K562 (cell line): ENCODE data around the gene CHML. TPM values are rescaled to one million over a fixed set of nuclear protein-coding genes. Genes with fewer than 3 reads are reported as not detected.

Experiments used
- ATAC-seq: fragments of 200-7000 bp; cut with Tn5 transposase; 3 replicates; pipeline ENCODE4 v1.9.1; 2020; ENCODE audit warnings: moderate library complexity
- BruUV-seq: library from RNA; stranded (reverse); fragments of 400-500 nt; replicated peaks from 2 replicates; lab custom pipeline; 2021; lab: Mats Ljungman, UMichigan
- CTCF ChIA-PET: fragments of 300-600 bp; formaldehyde crosslinking; extraction: SDS; loops from one replicate; lab custom pipeline; 2021; ENCODE audit warnings: low intra/inter-chr PET ratio; lab: Yijun Ruan, JAX
- POLR2A ChIA-PET: fragments of 300-600, 350-650 bp; sonication (Branson Sonifier 250); formaldehyde crosslinking; extraction: SDS; loops from one replicate; lab custom pipeline; 2021; ENCODE audit warnings: antibody characterized with exemption, inconsistent platforms; lab: Yijun Ruan, JAX
- DNase-seq, 4 experiments: peaks; one replicate each; pipeline versions ENCODE4 v3.0.0 to v3.0.0-alpha.2; 2011 to 2018; ENCODE audit warnings: low spot score in 3 of 4, mixed read lengths in 3 of 4; ENCODE audit errors: extremely low read depth in 1 of 4
- FAIRE-seq: peaks from 2 replicates; lab custom pipeline; 2011; peaks lifted over from hg19 to GRCh38; lab: Jason Lieb, UNC
- H2AFZ ChIP-seq: 2 replicates; pipeline ENCODE4 v1.6.0; 2011; ENCODE audit warnings: low read depth, low read length, control low read depth, inconsistent platforms
- H3K27ac ChIP-seq: fragments of 200-600 bp; 3 replicates; pipeline ENCODE4 v1.8.0; 2011; ENCODE audit warnings: low read depth, mild to moderate bottlenecking, control low read depth, inconsistent platforms, low read length, moderate library complexity, mixed read lengths; ENCODE audit errors: extremely low read depth
- H3K27me3 ChIP-seq, 2 experiments: fragments of 300-600 bp in 1 of 2; 2 replicates in 1 of 2; 3 replicates in 1 of 2; pipeline versions ENCODE4 v1.6.0 to v1.8.0; 2011; ENCODE audit warnings: inconsistent platforms in 2 of 2, low read length in 2 of 2, mild to moderate bottlenecking in 1 of 2, mixed read lengths in 1 of 2, moderate library complexity in 1 of 2; ENCODE audit not compliant: control insufficient read depth in 2 of 2, insufficient read depth in 2 of 2
- H3K36me3 ChIP-seq: fragments of 300-600 bp; 3 replicates; pipeline ENCODE4 v1.8.0; 2011; ENCODE audit warnings: mild to moderate bottlenecking, low read length, inconsistent platforms; ENCODE audit not compliant: control insufficient read depth, insufficient read depth
- H3K4me1 ChIP-seq, 2 experiments: fragments of 200-600 bp in 1 of 2; replicated peaks in 1 of 2; 2 replicates in 1 of 2; 3 replicates in 1 of 2; pipeline versions ENCODE4 v1.5.1 to v1.8.0; 2011; ENCODE audit warnings: inconsistent platforms in 2 of 2, low read length in 2 of 2, mild to moderate bottlenecking in 1 of 2, mixed read lengths in 1 of 2, moderate library complexity in 1 of 2; ENCODE audit not compliant: control insufficient read depth in 2 of 2, insufficient read depth in 2 of 2
- H3K4me2 ChIP-seq: 2 replicates; pipeline ENCODE4 v1.6.1; 2011; ENCODE audit warnings: low read length, control low read depth, inconsistent platforms, mixed read lengths; ENCODE audit not compliant: insufficient read depth
- H3K4me3 ChIP-seq: fragments of 200-600 bp; sonication (generic), shearing (Covaris generic); 2 replicates; pipeline ENCODE4 v1.5.1; 2016; ENCODE audit warnings: control low read depth, inconsistent platforms
- H3K79me2 ChIP-seq: fragments of 200-600 bp; 3 replicates; pipeline ENCODE4 v1.8.0; 2011; ENCODE audit warnings: low read length, inconsistent platforms; ENCODE audit not compliant: control insufficient read depth, insufficient read depth
- H3K9ac ChIP-seq, 2 experiments: 2 replicates each; pipeline versions ENCODE4 v1.6.0 to v1.6.1; 2011; ENCODE audit warnings: low read depth in 2 of 2, low read length in 2 of 2, control low read depth in 1 of 2, inconsistent platforms in 1 of 2, mild to moderate bottlenecking in 1 of 2, mixed read lengths in 1 of 2; ENCODE audit not compliant: insufficient read depth in 1 of 2
- H3K9me1 ChIP-seq: one replicate; pipeline ENCODE4 v1.6.0; 2011; ENCODE audit warnings: inconsistent platforms, mild to moderate bottlenecking, low read length, moderate library complexity; ENCODE audit not compliant: control insufficient read depth, insufficient read depth
- H3K9me3 ChIP-seq: replicated peaks from 2 replicates; pipeline ENCODE4 v1.5.1; 2011; ENCODE audit warnings: low read depth, low read length, inconsistent platforms; ENCODE audit not compliant: control insufficient read depth, insufficient read depth
- H4K20me1 ChIP-seq: replicated peaks from 2 replicates; pipeline ENCODE4 v1.6.1; 2011; ENCODE audit warnings: low read length, inconsistent platforms, mixed read lengths; ENCODE audit not compliant: control insufficient read depth, insufficient read depth
- ATF4 ChIP-seq: fragments of 450-650 bp; formaldehyde crosslinking; IDR thresholded peaks from 2 replicates; pipeline ENCODE4 v1.4.0; 2022; ENCODE audit warnings: mild to moderate bottlenecking, moderate library complexity
- FOXJ2 ChIP-seq: fragments of 200-800 bp; sonication (Bioruptor generic); IDR thresholded peaks from 2 replicates; pipeline ENCODE4 v1.6.1; 2016; ENCODE audit warnings: missing genetic modification characterization, missing compliant biosample characterization
- FOXM1 ChIP-seq, 2 experiments: fragments of 450-650 bp in 1 of 2; sonication (generic) in 1 of 2; formaldehyde crosslinking in 1 of 2; IDR thresholded peaks; 2 replicates each; pipeline versions ENCODE4 v1.6.1 to v1.9.0; 2017 to 2022; ENCODE audit warnings: low read depth in 2 of 2, mild to moderate bottlenecking in 2 of 2, missing genetic modification reagents in 1 of 2, moderate library complexity in 1 of 2
- FUS ChIP-seq: fragments of 200-400 bp; formaldehyde crosslinking; optimal IDR thresholded peaks from 2 replicates; pipeline ENCODE3; 2017; ENCODE audit warnings: low read depth, low read length
- KDM2B ChIP-seq: fragments of 250-450 bp; sonication (Bioruptor Pico); IDR thresholded peaks from 2 replicates; pipeline ENCODE4 v1.8.0; 2021; ENCODE audit warnings: mild to moderate bottlenecking, moderate library complexity
- KHSRP ChIP-seq: fragments of 450-650 bp; IDR thresholded peaks from 2 replicates; pipeline ENCODE4 v1.6.1; 2017
- KLF6 ChIP-seq: fragments of 250-450 bp; sonication (Bioruptor Pico); IDR thresholded peaks from 2 replicates; pipeline ENCODE4 v1.4.0; 2020; ENCODE audit warnings: mild to moderate bottlenecking, moderate library complexity, borderline replicate concordance
- MITF ChIP-seq: IDR thresholded peaks from 2 replicates; pipeline ENCODE4 v1.6.1; 2014; ENCODE audit warnings: antibody characterized with exemption
- PHF8 ChIP-seq: fragments of 200-600 bp; sonication (generic); IDR thresholded peaks from 2 replicates; pipeline ENCODE4 v1.6.1; 2012; ENCODE audit warnings: mixed run types, mild to moderate bottlenecking, inconsistent platforms, low read length, moderate library complexity, borderline replicate concordance
- RBM14 ChIP-seq: fragments of 200-400 bp; formaldehyde crosslinking; IDR thresholded peaks from 2 replicates; pipeline ENCODE4 v1.6.1; 2018; ENCODE audit warnings: low read depth, mild to moderate bottlenecking, low read length, moderate library complexity, borderline replicate concordance; ENCODE audit not compliant: insufficient read depth
- RUNX1 ChIP-seq: sonication (generic); IDR thresholded peaks from 2 replicates; pipeline ENCODE4 v1.6.1; 2016; ENCODE audit warnings: antibody characterized with exemption, low read depth
- SNRNP70 ChIP-seq: fragments of 200-400 bp; formaldehyde crosslinking; optimal IDR thresholded peaks from 2 replicates; pipeline ENCODE3; 2017; ENCODE audit warnings: low read depth, low read length
- STAG1 ChIP-seq: sonication (generic); formaldehyde crosslinking; IDR thresholded peaks from 2 replicates; pipeline ENCODE4 v1.5.0; 2020; ENCODE audit warnings: missing genetic modification reagents, borderline replicate concordance
- TEAD4 ChIP-seq, 2 experiments: sonication (generic) in 1 of 2; formaldehyde crosslinking in 1 of 2; IDR thresholded peaks; 2 replicates each; pipeline versions ENCODE4 v1.6.1 to v1.8.0; 2012 to 2022; ENCODE audit warnings: borderline replicate concordance in 1 of 2, inconsistent platforms in 1 of 2, low read length in 1 of 2, mild to moderate bottlenecking in 1 of 2, missing genetic modification reagents in 1 of 2
- WHSC1 ChIP-seq: IDR thresholded peaks from one replicate; pipeline ENCODE4 v1.6.1; 2012; ENCODE audit warnings: low read length, control low read depth, inconsistent platforms
- ZNF3 ChIP-seq: fragments of 250-450 bp; sonication (Bioruptor Pico); IDR thresholded peaks from 2 replicates; pipeline ENCODE4 v1.5.0; 2021; ENCODE audit warnings: mild to moderate bottlenecking, moderate library complexity
- ZNF57 ChIP-seq: fragments of 450-650 bp; formaldehyde crosslinking; IDR thresholded peaks from 2 replicates; pipeline ENCODE4 v1.4.0; 2020; ENCODE audit warnings: mild to moderate bottlenecking, moderate library complexity
- ZNF75A ChIP-seq: fragments of 450-650 bp; formaldehyde crosslinking; IDR thresholded peaks from 2 replicates; pipeline ENCODE4 v1.4.0; 2020; ENCODE audit warnings: mild to moderate bottlenecking
- ZNF785 ChIP-seq: fragments of 250-450 bp; sonication (Bioruptor Pico); IDR thresholded peaks from 2 replicates; pipeline ENCODE4 v1.4.0; 2020; ENCODE audit warnings: mild to moderate bottlenecking
- WGBS: fragments of 100-300 bp; shearing (Covaris generic); methylation state at CpG from one replicate; pipeline ENCODE4 v1.1.6; 2016; ENCODE audit warnings: low coverage, mixed read lengths; ENCODE audit not compliant: insufficient coverage; ENCODE audit errors: missing lambda C conversion rate; 5-methylcytosine and 5-hydroxymethylcytosine counted together
- in situ Hi-C: fragments of 300-500 bp; cut with MboI; formaldehyde crosslinking; loops from 4 replicates; pipeline ENCODE4 v1.15.0; 2018; ENCODE audit warnings: inconsistent platforms, mixed read lengths
- intact Hi-C: fragments of 100-400 bp; cut with micrococcal nuclease; formaldehyde crosslinking; loops from 2 replicates; pipeline ENCODE4 v1.14.2; 2022
- polyA plus RNA-seq, 8 experiments: library from polyadenylated mRNA; depleted of rRNA in 4 of 8; stranded (reverse) in 5 of 8; unstranded in 3 of 8; fragments of >200 nt; fragmentation: Nextera tagmentation in 2 of 8; fragmentation: Illumina TruSeq in 1 of 8; extraction: Ambion mirVana in 2 of 8; extraction: Trizol in 1 of 8; gene quantifications; 2 replicates each; pipeline versions ENCODE4 v1.2.1 to v1.2.3, GENCODE V29; 2011 to 2014; ENCODE audit warnings: inconsistent platforms in 1 of 8, missing spikeins in 1 of 8
- total RNA-seq, 7 experiments: library from RNA; depleted of rRNA in 6 of 7; stranded (reverse); fragments of >200 nt in 6 of 7; fragmentation: Illumina TruSeq in 2 of 7; extraction: Trizol in 2 of 7; gene quantifications; 2 replicates each; pipeline versions ENCODE4 v1.2.1 to v1.2.3, GENCODE V29; 2011 to 2021; ENCODE audit warnings: low replicate concordance in 1 of 7
- TF ChIP-seq, protein P1 (sequence below): sonication (generic); formaldehyde crosslinking; IDR thresholded peaks from 2 replicates; pipeline ENCODE4 v1.8.1; 2022; ENCODE audit warnings: missing genetic modification reagents

The CHML gene
- total and polyA plus RNA-seq, 9 of the 15 experiments (the other 6 are each of a cell fraction or from before 2014, with no cell fraction given): 13.0 to 88.3 (median 62.8) TPM

GRCh38 chr1:241632987-241633386 lies 7.2 kb downstream of the CHML start (continued):
- TF ChIP-seq MITF: no peak
- no peak for TF ChIP-seq WHSC1
- TF ChIP-seq ZNF75A: no peak
- no peak for TF ChIP-seq SNRNP70
- TF ChIP-seq RBM14: no peak
- no peak for TF ChIP-seq ZNF785
- TF ChIP-seq KHSRP: no peak
- TF ChIP-seq KDM2B: no peak
- TF ChIP-seq, all 486 proteins: peak for 0

DNA sequence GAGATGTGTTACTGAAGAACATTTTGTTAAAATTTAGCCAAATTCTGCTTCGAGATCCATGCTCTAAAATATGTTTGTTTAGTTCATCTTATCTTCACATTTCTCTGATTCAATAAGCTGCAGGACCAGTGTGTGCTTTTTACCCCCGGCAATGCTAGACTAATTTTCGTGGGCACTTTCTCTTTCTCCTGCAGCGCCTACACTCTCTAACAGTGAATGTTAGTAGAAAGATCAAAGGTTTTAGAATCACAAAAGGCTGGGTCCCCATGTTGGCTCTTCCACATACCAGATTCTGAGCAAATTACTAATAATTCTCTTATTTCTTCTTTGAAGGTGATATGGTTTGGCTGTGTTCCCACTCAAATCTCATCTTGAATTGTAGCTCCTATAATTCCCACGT lies 8.5 kb downstream of the CHML start:
- intact Hi-C loops (no loop called here), in situ Hi-C loops (no loop called here)
- Histone ChIP-seq H3K36me3 (peaks cover 63% of the 10 kb centered on the region), H3K4me2 (no peak overlapping the region), H4K20me1 (no peaks in the 10 kb centered on the region; the same call in 1 of the 2 replicates), H3K4me1 (no peaks in the 10 kb centered on the region; a peak in 1 of 5 replicates), H3K4me3 (no peak overlapping the region), H3K9me1 (no peaks in the 10 kb centered on the region), H3K79me2 (peaks cover 53% of the 10 kb centered on the region), H3K27me3 (no peaks in the 10 kb centered on the region), H2AFZ (no peak overlapping the region), H3K9me3 (no peaks in the 10 kb centered on the region), H3K27ac (no peak overlapping the region), H3K9ac (no peak overlapping the region)
- no TSS peak for BruUV-seq
- POLR2A ChIA-PET: interaction anchor here (0.8 to 1.3 kb wide), 3 partner anchors 8 to 216 kb away, joined by 3 to 4 read pairs (median 4); partner anchors contain the start of gene EXO1
- no peak for FAIRE-seq
- WGBS: 77% methylated on average over 5 of the region's 5 CpGs
- ATAC-seq: no peak
- DNase-seq: no peak
- CTCF ChIA-PET: no interaction called here
- TF ChIP-seq ATF4 (no peak), STAG1 (CRISPR knock-in tag) (no peak), ZNF3 (CRISPR knock-in tag) (no peak), ZNF57 (CRISPR knock-in tag) (no peak), RUNX1 (no peak), FOXJ2 (tag) (no peak), TEAD4 (IDR thresholded peaks at IDR 0.05; ENCODE audit: low read length) (no peak), TEAD4 (CRISPR knock-in tag; IDR thresholded peaks at IDR 0.05; ENCODE audit: borderline replicate concordance) (no peak), FUS (no peak), PHF8 (no peak), FOXM1 (IDR thresholded peaks at IDR 0.05; ENCODE audit: low read depth) (no peak), FOXM1 (CRISPR knock-in tag; IDR thresholded peaks at IDR 0.05; ENCODE audit: low read depth) (no peak), KLF6 (CRISPR knock-in tag) (no peak)
- TF ChIP-seq, protein P1, sequence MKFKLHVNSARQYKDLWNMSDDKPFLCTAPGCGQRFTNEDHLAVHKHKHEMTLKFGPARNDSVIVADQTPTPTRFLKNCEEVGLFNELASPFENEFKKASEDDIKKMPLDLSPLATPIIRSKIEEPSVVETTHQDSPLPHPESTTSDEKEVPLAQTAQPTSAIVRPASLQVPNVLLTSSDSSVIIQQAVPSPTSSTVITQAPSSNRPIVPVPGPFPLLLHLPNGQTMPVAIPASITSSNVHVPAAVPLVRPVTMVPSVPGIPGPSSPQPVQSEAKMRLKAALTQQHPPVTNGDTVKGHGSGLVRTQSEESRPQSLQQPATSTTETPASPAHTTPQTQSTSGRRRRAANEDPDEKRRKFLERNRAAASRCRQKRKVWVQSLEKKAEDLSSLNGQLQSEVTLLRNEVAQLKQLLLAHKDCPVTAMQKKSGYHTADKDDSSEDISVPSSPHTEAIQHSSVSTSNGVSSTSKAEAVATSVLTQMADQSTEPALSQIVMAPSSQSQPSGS (CRISPR knock-in tag): no peak
